NCI-H1417 (cell line): ENCODE data around the gene RAI14.
A peak's percentile ranks its signal among the peaks of the same experiment; 100 is the strongest.
"Not testable (repeated sequence)": the region's sequence is repeated elsewhere in the genome, so short reads cannot be mapped to it uniquely, and the experiment has no call there.

ENCODE experiments used
- DNase-seq, 3 experiments: peaks; one replicate each; lab custom pipeline; 2025; lab: John Stamatoyannopoulos, UW

The RAI14 gene

GRCh38 chr5:34820593-34820992 is 164.5 kb downstream of the RAI14 start:
- DNase-seq, result no peak

GRCh38 chr5:34822956-34823715 is 167.0 kb downstream of the RAI14 start:
- no peak for DNase-seq

- no peak for DNase-seq
Observed at GRCh38 chr5:34826347-34826746, 170.2 kb downstream of the RAI14 start.

- DNase-seq, result no peak
Observed at GRCh38 chr5:34827588-34828506, 171.7 kb downstream of the RAI14 start.

- not testable (repeated sequence) for DNase-seq
Observed at GRCh38 chr5:34830827-34831226, 174.7 kb downstream of the RAI14 start.

- DNase-seq, result no peak
Observed at GRCh38 chr5:34831303-34831702, 175.2 kb downstream of the RAI14 start.

- no peak for DNase-seq
Observed at GRCh38 chr5:34832568-34832967, 176.4 kb downstream of the RAI14 start.

GRCh38 chr5:34833090-34833489 is 177.0 kb downstream of the RAI14 start:
- no peak for DNase-seq

- DNase-seq, result no peak
Observed at GRCh38 chr5:34833976-34834793, 178.1 kb downstream of the RAI14 start.

GRCh38 chr5:34834794-34835089 is 178.6 kb downstream of the RAI14 start:
- DNase-seq, result no peak

- DNase-seq, result no peak
Observed at GRCh38 chr5:34835664-34836063, 179.5 kb downstream of the RAI14 start.

- peak; percentile 94 to 100 (median 99) for DNase-seq
Observed at GRCh38 chr5:34838785-34839714, 182.9 kb downstream of the RAI14 start, which contains the start of gene TTC23L. TSS of gene TTC23L (plus strand) at chr5:34839164. CDS start at chr5:34840672, 1,508 bp downstream.

GRCh38 chr5:34841816-34842215 is 185.7 kb downstream of the RAI14 start:
- DNase-seq, result no peak

GRCh38 chr5:34842554-34842953 is 186.4 kb downstream of the RAI14 start:
- no peak for DNase-seq

GRCh38 chr5:34843497-34843896 is 187.4 kb downstream of the RAI14 start:
- DNase-seq, result no peak

GRCh38 chr5:34844106-34844505 is 188.0 kb downstream of the RAI14 start:
- DNase-seq, result no peak

GRCh38 chr5:34844999-34845398 is 188.9 kb downstream of the RAI14 start:
- no peak for DNase-seq

GRCh38 chr5:34847056-34847455 is 190.9 kb downstream of the RAI14 start:
- DNase-seq, result no peak

- no peak for DNase-seq
Observed at GRCh38 chr5:34847552-34847951, 191.4 kb downstream of the RAI14 start.

GRCh38 chr5:34848230-34848629 is 192.1 kb downstream of the RAI14 start:
- no peak for DNase-seq

- DNase-seq, result no peak
Observed at GRCh38 chr5:34849253-34849652, 193.1 kb downstream of the RAI14 start.
